Aorta (tissue), 5 donors: ENCODE measurements around the gene MLH1. TPM values are rescaled to one million over a fixed set of nuclear protein-coding genes. Genes with fewer than 3 reads are reported as not detected.
A peak's percentile ranks its signal among the peaks of the same experiment; 100 is the strongest.

Source experiments
- ATAC-seq: fragments of 200-7000 bp; cut with Tn5 transposase; one replicate; pipeline ENCODE4 v1.9.1; 2022; ENCODE audit warnings: moderate library complexity; ENCODE audit not compliant: low FRiP score
- DNase-seq, 2 donors: peaks; one replicate each; pipeline ENCODE4 v3.0.0-alpha.2; 2020
- H3K27ac ChIP-seq, 2 donors: one replicate each; pipeline ENCODE4 v1.5.1; 2013; ENCODE audit warnings: low read length in 2 of 2, mild to moderate bottlenecking in 2 of 2, moderate library complexity in 2 of 2, control low read depth in 1 of 2, inconsistent platforms in 1 of 2, low read depth in 1 of 2
- H3K27me3 ChIP-seq, 2 donors: one replicate each; pipeline ENCODE4 v1.6.1; 2013; ENCODE audit warnings: control low read depth in 1 of 2, low read length in 1 of 2, mild to moderate bottlenecking in 1 of 2, moderate library complexity in 1 of 2; ENCODE audit not compliant: insufficient read depth in 2 of 2, control insufficient read depth in 1 of 2
- H3K36me3 ChIP-seq, 2 donors: one replicate each; pipeline ENCODE4 v1.6.1; 2013; ENCODE audit warnings: control low read depth in 1 of 2, low read length in 1 of 2, mild to moderate bottlenecking in 1 of 2; ENCODE audit not compliant: insufficient read depth in 2 of 2, control insufficient read depth in 1 of 2
- H3K4me1 ChIP-seq, 2 donors: one replicate each; pipeline ENCODE4 v1.6.1; 2013; ENCODE audit warnings: low read length in 2 of 2, control low read depth in 1 of 2, mild to moderate bottlenecking in 1 of 2, moderate library complexity in 1 of 2; ENCODE audit not compliant: insufficient read depth in 2 of 2, control insufficient read depth in 1 of 2
- H3K4me3 ChIP-seq, 2 donors: one replicate each; pipeline ENCODE4 v1.5.1; 2013; ENCODE audit warnings: low read length in 2 of 2, control low read depth in 1 of 2, mild to moderate bottlenecking in 1 of 2
- H3K9me3 ChIP-seq: one replicate; pipeline ENCODE4 v1.6.1; 2013; ENCODE audit warnings: mild to moderate bottlenecking, low read length; ENCODE audit not compliant: control insufficient read depth
- WGBS, 2 donors: extraction: QIAGEN DNeasy Blood & Tissue Kit; methylation state at CpG; one replicate each; pipeline ENCODE4 v1.1.7; 2013; 5-methylcytosine and 5-hydroxymethylcytosine counted together
- intact Hi-C, 2 donors: fragments of 100-400 bp; cut with DNase I; formaldehyde crosslinking; loops; one replicate each; pipeline versions ENCODE4 v1.14.2 to v1.15.0; 2022
- polyA plus RNA-seq, 2 donors: library from polyadenylated mRNA; stranded (reverse); fragments of 200-250 nt; gene quantifications; one replicate each; pipeline ENCODE4 v1.2.3, GENCODE V29; 2013
- total RNA-seq, 2 donors: library from RNA; stranded (reverse); fragmentation: NEBNext Ultra II Directional; extraction: Animal tissue kit (Norgen Biotek cat#: 25700); gene quantifications; one replicate each; pipeline ENCODE4 v1.2.1, GENCODE V29; 2021
- donor health status: healthy with polysubstance abuse.
- donor health status: Bipolar disorder and iron deficiency.
- donor health status: DM: no; HTN: no; CAD: no.
- donor health status: DM: no; HTN: no; CAD: no.
- donor health status: DM: yes; HTN: yes; CAD: no.

The MLH1 gene
- total and polyA plus RNA-seq, 4 donors = 19.5 to 28.0 (median 23.9) TPM

DNA sequence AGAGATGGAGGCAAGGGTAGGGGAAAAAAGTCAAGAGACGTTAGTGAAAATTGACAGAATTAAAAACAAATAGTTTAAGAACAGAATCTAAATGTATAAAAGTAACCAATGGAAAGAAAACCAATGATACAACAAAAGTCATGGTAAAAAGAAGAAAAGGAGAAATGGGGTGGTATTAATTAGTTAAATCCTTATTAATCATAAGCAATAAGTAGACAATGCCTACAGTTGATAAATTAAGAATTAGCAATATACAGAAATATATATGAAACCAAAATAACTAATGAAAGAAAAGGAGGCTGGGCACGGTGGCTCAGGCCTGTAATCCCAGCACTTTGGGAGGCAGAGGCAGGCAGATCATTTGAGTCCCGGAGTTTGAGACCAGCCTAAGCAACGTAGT, 24.2 kb upstream of the MLH1 start:
- ATAC-seq = no peak
- H3K9me3 ChIP-seq = peaks cover 1% of the 10 kb centered on the region
- 92% methylated on average over 4 of the region's 4 CpGs for WGBS, 2 donors
- H3K27me3 ChIP-seq = no peaks in the 10 kb centered on the region
- no peak overlapping the region for H3K27ac ChIP-seq
- no peaks in the 10 kb centered on the region for H3K4me1 ChIP-seq
- intact Hi-C loops = no loop called here
- DNase-seq = no peak
- H3K36me3 ChIP-seq = peaks cover 0 to 3% of the 10 kb centered on the region in 2 donors
- no peak overlapping the region for H3K4me3 ChIP-seq

DNA sequence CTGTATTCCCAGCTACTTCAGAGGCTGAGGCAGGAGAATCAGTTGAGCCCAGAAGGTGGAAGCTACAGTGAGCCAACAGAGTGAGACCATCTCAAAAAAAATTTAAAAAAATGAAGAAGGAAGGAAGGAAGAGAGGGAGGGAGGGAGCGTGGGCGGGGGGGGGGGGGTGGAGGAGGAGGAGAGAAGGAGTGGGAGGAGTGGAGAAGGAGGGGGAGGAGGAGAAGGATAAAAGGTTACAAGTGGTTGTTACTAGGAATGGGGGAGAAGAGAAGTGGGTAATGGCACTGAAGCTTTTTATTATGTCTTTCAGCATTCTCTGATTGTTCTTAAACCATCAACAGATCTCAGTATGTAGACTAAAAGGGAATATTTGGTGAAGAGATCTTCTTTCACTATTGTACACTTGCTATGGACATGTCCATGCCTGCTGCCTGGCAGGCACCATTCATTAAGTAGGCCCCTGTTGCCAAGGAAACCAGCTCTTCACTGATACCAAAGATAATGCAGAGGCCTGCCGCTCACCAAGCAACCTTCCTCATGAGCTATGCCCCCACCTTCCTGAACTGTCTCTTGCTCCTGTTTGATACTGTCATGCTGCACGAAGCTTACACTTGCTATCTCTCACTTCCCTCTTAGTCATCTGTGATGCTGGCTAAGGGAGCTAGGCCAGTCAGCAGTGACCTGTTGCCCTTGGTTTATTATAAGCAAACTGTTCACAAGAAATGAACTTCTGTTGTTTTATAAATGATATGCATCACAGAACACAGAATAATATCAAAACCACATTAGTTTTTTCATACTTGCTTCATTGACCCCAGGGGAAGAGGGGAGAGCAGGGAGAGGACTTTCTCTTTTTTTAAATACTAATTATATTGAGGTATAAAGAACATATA, 23.5 kb upstream of the MLH1 start:
- no peak overlapping the region for H3K4me3 ChIP-seq
- H3K27ac ChIP-seq = no peak overlapping the region
- 66% methylated on average over 3 to 4 of the region's 4 CpGs for WGBS, 2 donors
- no peaks in the 10 kb centered on the region for H3K4me1 ChIP-seq
- no peak for ATAC-seq
- DNase-seq = no peak
- H3K27me3 ChIP-seq = no peaks in the 10 kb centered on the region
- intact Hi-C loops = no loop called here
- H3K9me3 ChIP-seq = peaks cover 1% of the 10 kb centered on the region
- peaks cover 0 to 3% of the 10 kb centered on the region in 2 donors for H3K36me3 ChIP-seq

DNA sequence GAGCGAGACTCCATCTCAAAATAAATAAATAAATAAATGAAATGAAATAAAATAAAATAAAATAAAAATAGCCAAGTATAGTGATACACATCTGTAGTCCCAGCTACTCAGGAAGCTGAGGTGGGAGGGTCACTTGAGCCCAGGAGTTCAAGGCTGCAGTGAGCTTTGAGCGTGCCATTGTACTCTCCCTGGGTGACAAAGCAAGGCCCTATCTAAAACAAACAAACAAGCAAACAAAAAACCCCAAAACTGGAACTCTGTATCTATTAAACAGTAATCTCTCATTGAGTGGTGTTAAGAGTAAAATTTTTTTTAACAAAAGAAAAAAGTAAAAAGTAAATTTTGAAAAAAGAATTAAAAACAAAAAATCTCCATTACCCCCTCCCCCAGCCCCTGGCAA, 21.2 kb upstream of the MLH1 start:
- DNase-seq = no peak
- H3K4me1 ChIP-seq = no peaks in the 10 kb centered on the region
- H3K27ac ChIP-seq = no peak overlapping the region
- H3K36me3 ChIP-seq = peaks cover 0 to 3% of the 10 kb centered on the region in 2 donors
- H3K4me3 ChIP-seq = no peak overlapping the region
- 96 to 100% methylated on average over 2 of the region's 2 CpGs for WGBS, 2 donors
- intact Hi-C loops = no loop called here
- ATAC-seq = no peak
- no peaks in the 10 kb centered on the region for H3K27me3 ChIP-seq
- H3K9me3 ChIP-seq = peaks cover 1% of the 10 kb centered on the region

DNA sequence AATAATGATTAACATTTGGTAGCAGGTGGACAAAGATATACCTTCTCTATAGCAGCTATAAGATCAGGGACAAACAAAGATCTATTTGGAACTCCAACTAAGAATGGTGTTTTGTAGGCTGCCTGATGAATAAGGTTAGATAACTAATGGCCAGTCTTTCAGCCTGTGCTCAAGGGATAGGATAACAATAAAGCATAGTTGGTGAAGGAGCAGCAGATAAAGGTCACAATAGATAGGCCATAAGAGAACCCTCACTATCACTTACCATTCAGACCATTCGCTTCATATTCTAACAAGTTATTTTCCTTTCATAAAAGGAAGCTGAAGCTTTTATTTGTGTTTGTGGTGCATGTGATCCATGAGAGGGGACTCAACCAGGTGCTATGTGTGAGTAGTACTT, 20.2 kb upstream of the MLH1 start:
- DNase-seq (no peak), ATAC-seq (no peak)
- Histone ChIP-seq H3K4me3 (no peak overlapping the region), H3K36me3 (peaks cover 0 to 3% of the 10 kb centered on the region in 2 donors), H3K27ac (no peak overlapping the region), H3K4me1 (no peaks in the 10 kb centered on the region), H3K27me3 (no peaks in the 10 kb centered on the region), H3K9me3 (peaks cover 1% of the 10 kb centered on the region)
- WGBS, 2 donors = 97 to 99% methylated on average over 1 of the region's 1 CpG
- intact Hi-C loops = no loop called here

DNA sequence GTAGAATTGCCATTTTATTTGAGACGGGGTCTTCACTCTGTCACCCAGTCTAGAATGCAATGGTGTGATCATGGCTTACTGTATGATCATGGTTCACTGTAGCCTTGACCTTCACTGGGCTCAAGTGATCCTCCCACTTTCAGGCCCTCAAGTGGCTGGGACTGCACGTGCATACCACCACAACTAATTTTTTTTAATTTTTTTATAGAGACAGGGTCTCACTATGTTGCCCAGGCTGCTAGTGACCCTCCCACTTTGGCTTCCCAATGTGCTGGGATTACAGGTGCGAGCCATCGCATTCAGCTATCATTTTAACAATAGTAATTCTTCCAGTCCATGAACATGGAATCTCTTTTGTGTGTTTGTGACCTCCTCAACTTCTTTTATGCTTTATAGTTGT, 12.3 kb upstream of the MLH1 start:
- ATAC-seq = no peak
- Histone ChIP-seq H3K36me3 (peaks cover 0 to 11% of the 10 kb centered on the region in 2 donors), H3K27me3 (no peaks in the 10 kb centered on the region), H3K9me3 (no peaks in the 10 kb centered on the region), H3K4me1 (no peaks in the 10 kb centered on the region), H3K4me3 (no peak overlapping the region), H3K27ac (no peak overlapping the region)
- 94 to 95% methylated on average over 4 of the region's 4 CpGs for WGBS, 2 donors
- intact Hi-C loops = no loop called here
- DNase-seq = no peak

DNA sequence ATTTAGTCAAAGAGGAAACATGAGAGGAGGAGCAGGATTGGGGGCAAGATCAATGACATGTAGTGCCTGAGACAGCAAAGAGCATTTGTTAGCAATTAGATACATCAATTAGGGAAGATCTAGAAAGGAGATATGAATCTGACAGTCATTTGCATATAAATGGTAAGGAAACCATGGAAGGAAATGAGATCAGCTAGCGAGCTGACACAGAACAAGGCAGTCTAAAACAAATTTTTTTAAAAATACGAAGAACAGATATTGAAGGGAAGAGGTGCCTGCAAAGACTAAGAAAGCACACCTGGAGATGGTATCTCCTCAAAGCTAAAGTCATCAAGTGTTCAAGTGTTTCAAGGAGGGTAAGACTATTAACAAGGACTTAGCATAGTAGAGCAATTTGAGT, 5.0 kb upstream of the MLH1 start:
- Histone ChIP-seq H3K27me3 (no peaks in the 10 kb centered on the region), H3K27ac (no peak overlapping the region), H3K4me1 (no peaks in the 10 kb centered on the region), H3K4me3 (no peak overlapping the region), H3K36me3 (peaks cover 2 to 10% of the 10 kb centered on the region in 2 donors), H3K9me3 (no peaks in the 10 kb centered on the region)
- no peak for ATAC-seq
- DNase-seq = no peak
- intact Hi-C loops = no loop called here
- WGBS, 2 donors = 85 to 96% methylated on average over 2 of the region's 2 CpGs

DNA sequence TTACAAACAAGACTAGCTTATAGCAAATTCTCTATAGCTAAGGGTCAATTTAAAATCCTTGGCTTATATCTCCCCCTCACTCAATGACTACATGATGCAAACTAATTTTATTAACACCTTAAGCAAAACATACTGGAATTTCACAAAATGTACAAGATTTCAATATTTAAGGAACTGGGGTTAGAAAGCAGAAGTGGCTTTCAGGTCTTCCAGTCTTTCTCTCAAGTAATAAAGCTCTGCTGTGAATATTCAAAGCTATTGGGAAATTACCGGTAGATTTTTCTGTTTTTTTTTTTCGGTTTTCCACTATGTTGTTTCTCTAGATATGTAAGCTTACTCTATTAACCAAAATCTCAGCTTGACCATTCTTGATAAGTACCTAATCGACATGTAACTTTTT, 4.3 kb upstream of the MLH1 start:
- 41 to 47% methylated on average over 3 of the region's 3 CpGs for WGBS, 2 donors
- intact Hi-C loops = no loop called here
- peaks cover 2 to 6% of the 10 kb centered on the region in 2 donors for H3K36me3 ChIP-seq

DNA sequence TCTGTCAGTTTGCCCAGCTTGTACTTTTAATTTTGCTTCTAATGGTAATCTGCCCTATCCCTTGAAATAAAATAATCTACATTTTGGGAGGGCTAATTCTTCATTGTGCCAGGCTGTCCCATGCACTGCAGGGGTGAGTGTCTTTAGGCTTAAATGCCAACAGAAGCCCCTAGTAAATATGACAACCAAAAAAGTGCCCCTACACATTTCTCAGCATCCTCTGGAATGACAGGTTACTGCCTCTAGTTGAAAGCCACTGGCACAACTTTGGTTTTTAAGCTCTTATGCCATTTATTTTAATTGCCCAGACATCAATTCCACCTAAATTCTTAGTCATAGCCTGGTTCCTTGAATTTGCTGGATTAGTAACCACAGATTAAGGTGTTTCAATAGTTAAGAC, 3.8 kb upstream of the MLH1 start:
- DNase-seq (no peak), ATAC-seq (no peak)
- intact Hi-C loops = no loop called here
- Histone ChIP-seq H3K27ac (no peak overlapping the region), H3K4me3 (peak overlapping the region; percentile 24 to 57), H3K9me3 (no peaks in the 10 kb centered on the region), H3K36me3 (peaks cover 2 to 6% of the 10 kb centered on the region in 2 donors), H3K4me1 (no peaks in the 10 kb centered on the region), H3K27me3 (no peaks in the 10 kb centered on the region)

More for the DNA sequence above, 4.3 kb upstream of the MLH1 start:
- no peaks in the 10 kb centered on the region for H3K9me3 ChIP-seq
- H3K4me3 ChIP-seq = peak overlapping the region; percentile 14 to 24
- H3K27me3 ChIP-seq = no peaks in the 10 kb centered on the region
- no peaks in the 10 kb centered on the region for H3K4me1 ChIP-seq
- DNase-seq (no peak), ATAC-seq (no peak)
- no peak overlapping the region for H3K27ac ChIP-seq

DNA sequence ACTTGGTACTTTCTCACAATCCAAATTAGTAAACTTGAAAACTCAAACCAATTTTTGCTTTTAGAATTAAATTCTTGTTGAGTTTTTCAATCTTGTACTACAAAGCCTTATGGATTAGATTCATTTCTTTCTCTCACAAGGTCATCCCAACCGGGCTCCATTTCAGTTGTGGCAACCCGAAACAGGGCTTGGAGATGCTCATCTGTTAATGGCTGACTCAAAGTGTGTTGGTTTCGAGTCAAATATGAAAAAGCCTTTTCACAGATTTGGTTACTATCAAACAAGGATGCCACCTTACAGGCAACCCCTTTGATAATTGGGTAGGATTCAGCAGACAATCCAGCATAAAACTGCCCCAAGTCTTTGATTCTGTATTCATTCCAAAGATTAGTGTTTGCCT, 2.2 kb upstream of the MLH1 start:
- WGBS, 2 donors = 66 to 69% methylated on average over 3 of the region's 3 CpGs
- no peaks in the 10 kb centered on the region for H3K9me3 ChIP-seq
- H3K27me3 ChIP-seq = no peaks in the 10 kb centered on the region
- peaks cover 0 to 2% of the 10 kb centered on the region in 2 donors for H3K36me3 ChIP-seq
- H3K27ac ChIP-seq = no peak overlapping the region
- H3K4me1 ChIP-seq = no peaks in the 10 kb centered on the region
- ATAC-seq (no peak), DNase-seq (no peak)
- H3K4me3 ChIP-seq = peak overlapping the region; percentile 43 to 48
- intact Hi-C loops = no loop called here
